ENCODE data around the gene NOC2L. TPM values are rescaled to one million over a fixed set of nuclear protein-coding genes. Genes with fewer than 3 reads are reported as not detected.

Gene NOC2L
- total RNA-seq, 2 donors from 2014 or later = 29.5 to 38.8 TPM

DNA sequence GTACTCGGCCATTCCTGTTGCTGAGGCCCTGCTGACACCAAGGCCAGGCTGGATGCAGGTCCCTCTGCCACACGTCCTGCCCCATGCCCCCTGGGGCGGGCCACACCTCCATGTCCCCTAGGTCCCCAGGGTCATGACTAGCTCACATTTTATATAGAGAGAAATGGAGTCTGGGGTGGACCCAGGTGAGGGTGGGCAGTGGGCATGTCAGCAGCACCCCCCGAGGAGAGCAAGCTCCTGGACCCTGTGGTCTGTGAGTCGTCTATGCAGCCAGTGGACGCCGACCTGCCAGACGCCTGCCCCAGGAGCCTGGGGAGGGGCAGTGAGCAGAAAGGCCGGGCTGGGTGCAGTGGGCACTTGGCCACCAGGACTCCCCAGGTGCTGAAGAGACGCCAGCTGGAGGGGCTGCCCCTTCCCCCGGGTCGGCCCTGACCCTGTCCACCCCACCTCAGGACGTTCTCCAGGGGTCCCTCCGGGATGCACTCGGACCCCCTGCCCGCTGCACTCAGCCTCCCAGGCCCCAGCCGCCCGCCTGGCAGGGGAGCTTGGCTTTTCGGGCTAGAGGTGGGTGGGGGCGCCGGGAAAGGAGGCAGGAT, 19.4 kb downstream of the NOC2L start:
- peaks cover 0 to 22% of the 10 kb centered on the region in 2 donors for H3K27me3 ChIP-seq
- peaks cover 0 to 62% of the 10 kb centered on the region in 2 donors for H3K4me1 ChIP-seq
- H3K4me3 ChIP-seq = peak overlapping the region in 1 of 2 donors; percentile 49
- H3K9me3 ChIP-seq = no peaks in the 10 kb centered on the region
- TF ChIP-seq, protein P1, sequence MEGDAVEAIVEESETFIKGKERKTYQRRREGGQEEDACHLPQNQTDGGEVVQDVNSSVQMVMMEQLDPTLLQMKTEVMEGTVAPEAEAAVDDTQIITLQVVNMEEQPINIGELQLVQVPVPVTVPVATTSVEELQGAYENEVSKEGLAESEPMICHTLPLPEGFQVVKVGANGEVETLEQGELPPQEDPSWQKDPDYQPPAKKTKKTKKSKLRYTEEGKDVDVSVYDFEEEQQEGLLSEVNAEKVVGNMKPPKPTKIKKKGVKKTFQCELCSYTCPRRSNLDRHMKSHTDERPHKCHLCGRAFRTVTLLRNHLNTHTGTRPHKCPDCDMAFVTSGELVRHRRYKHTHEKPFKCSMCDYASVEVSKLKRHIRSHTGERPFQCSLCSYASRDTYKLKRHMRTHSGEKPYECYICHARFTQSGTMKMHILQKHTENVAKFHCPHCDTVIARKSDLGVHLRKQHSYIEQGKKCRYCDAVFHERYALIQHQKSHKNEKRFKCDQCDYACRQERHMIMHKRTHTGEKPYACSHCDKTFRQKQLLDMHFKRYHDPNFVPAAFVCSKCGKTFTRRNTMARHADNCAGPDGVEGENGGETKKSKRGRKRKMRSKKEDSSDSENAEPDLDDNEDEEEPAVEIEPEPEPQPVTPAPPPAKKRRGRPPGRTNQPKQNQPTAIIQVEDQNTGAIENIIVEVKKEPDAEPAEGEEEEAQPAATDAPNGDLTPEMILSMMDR (IDR thresholded peaks at IDR 0.05) = no peak
- no peak overlapping the region for H3K27ac ChIP-seq
- H3K36me3 ChIP-seq = no peaks in the 10 kb centered on the region
- no peak for DNase-seq (ENCODE audit: low spot score)

DNA sequence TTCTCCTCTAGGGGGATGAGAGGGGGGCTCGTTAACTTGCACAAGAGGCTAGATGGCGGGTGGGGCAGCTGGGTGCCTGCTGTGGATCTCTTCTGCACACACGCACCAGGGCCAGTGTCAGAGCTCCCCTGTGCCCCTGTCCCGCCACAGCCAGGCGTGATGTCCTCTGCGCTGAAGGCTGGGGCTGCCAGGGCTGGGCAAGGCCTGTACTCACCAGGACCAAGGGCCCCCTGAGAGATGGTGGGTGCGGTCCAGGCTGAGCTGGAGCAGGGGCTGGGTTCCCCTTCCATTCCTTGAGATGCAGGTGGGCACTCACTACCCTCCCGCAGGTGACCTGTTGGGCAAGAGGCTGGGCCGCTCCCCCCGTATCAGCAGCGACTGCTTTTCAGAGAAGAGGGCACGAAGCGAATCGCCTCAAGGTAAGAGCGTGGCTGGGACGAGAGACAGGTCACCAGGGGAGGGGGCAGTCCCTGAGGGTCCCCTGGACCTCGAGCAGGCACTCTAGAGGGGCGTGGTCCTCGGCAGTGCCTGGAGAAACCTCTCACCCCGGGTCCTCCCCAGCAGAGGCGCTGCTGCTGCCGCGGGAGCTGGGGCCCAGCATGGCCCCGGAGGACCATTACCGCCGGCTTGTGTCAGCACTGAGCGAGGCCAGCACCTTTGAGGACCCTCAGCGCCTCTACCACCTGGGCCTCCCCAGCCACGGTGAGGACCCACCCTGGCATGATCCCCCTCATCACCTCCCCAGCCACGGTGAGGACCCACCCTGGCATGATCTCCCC, 20.2 kb downstream of the NOC2L start:
- H3K9me3 ChIP-seq = no peaks in the 10 kb centered on the region
- peaks cover 0 to 22% of the 10 kb centered on the region in 2 donors for H3K27me3 ChIP-seq
- H3K4me1 ChIP-seq = peaks cover 0 to 58% of the 10 kb centered on the region in 2 donors
- H3K4me3 ChIP-seq = no peak overlapping the region
- H3K36me3 ChIP-seq = no peaks in the 10 kb centered on the region
- DNase-seq (ENCODE audit: low spot score) = no peak
- TF ChIP-seq, protein P1 (IDR thresholded peaks at IDR 0.05) = no peak
- no peak overlapping the region for H3K27ac ChIP-seq

DNA sequence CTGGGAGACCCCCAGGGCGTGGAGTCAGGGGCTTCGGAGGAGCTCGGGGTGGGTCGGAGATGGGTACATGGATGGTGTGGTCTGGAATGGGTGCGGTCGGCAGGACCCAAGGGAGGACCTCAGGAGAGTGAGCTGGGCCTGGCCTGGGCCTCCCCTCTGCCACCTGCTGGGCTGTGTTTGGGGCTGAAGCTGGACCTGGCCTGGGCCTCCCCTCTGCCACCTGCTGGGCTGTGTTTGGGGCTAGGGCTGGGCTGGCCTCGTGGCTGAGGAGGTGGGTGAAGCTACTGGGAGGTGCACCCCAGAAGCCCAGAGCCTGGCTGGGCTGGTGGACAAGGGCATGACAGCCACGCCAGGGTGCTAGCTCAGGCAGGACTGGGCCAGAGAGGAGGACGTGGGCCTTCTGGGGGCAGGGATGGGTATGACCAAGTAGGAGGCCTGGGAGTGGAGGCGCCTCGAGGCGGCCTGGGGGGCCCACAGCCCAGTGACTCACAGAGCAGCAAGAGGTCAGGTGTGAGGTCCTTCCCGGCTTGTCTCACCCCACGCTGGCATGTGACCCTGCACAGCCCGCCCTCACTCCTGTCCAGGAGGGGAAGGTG, 20.9 kb downstream of the NOC2L start:
- Histone ChIP-seq H3K36me3 (no peaks in the 10 kb centered on the region), H3K4me1 (peaks cover 0 to 51% of the 10 kb centered on the region in 2 donors), H3K27me3 (peaks cover 0 to 22% of the 10 kb centered on the region in 2 donors), H3K4me3 (no peak overlapping the region), H3K27ac (no peak overlapping the region), H3K9me3 (no peaks in the 10 kb centered on the region)
- DNase-seq (ENCODE audit: low spot score) = no peak
- TF ChIP-seq, protein P1 (IDR thresholded peaks at IDR 0.05) = peak in 1 of 2 donors; percentile 50

DNA sequence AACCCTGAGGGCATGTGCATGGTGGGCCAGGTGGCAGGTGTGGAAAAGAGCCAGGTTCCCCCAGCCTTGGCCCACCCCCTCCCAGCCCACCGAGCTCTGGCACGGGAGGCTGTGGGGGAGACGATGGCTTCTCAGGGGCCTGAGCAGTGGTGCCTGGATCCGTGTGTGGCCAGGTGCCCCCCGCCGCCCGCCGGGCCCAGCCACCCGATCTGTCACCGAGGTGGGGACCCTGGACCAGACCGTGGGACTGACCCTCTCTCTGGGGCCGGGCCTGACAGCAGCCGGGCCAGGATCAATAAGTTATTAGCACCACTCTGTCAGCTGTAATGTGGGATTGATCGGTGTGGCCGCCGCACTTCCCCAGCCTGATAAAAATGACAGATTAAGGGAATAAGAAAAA, 21.5 kb downstream of the NOC2L start:
- TF ChIP-seq, protein P1 (IDR thresholded peaks at IDR 0.05) = no peak
- H3K4me1 ChIP-seq = peaks cover 0 to 44% of the 10 kb centered on the region in 2 donors
- H3K4me3 ChIP-seq = no peak overlapping the region
- no peak overlapping the region for H3K27ac ChIP-seq
- no peaks in the 10 kb centered on the region for H3K36me3 ChIP-seq
- no peak for DNase-seq (ENCODE audit: low spot score)
- no peaks in the 10 kb centered on the region for H3K9me3 ChIP-seq
- H3K27me3 ChIP-seq = peaks cover 0 to 18% of the 10 kb centered on the region in 2 donors

DNA sequence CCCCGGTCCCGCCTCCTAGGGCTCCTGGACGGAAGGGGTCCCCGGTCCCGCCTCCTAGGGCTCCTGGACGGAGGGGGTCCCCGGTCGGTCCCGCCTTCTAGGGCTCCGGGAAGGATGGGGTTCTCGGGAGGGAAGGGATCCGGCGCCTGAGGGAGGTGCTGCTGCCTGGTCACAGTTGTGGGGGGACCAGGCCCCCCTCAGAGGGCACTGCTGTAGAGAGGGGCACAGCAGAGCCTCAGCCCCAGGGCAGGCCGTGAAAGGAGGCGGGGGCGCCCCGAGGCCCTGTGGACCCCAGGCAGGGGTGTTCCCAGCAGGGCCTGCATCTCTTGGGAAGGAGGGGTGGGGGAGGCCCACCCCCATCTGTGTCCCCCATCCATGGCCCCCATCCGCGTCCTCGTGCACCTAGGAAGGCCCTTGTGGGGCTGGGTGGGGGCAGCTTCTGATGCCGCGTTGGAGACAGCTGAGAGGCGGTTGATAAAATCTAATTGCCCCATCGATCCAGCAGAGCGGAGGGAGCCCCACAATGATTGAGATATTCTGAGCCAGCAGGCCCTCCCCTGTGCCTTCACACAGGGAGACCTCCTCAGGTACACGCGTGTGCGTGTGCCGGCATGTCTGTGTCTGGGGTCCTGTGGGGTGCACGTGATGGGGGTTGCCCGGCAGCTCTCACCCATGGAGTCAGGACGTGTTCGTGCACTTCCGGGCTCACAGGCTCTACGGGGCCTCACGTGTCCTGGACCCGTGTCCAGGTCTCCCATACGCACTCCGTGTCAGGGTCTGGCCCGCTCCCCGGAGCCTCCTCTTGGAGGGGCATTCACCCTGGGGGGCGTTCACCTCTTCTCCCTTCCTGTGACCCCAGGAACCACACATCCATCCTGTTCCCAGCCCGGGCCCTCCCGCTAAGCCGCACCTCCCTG, 22.4 kb downstream of the NOC2L start:
- TF ChIP-seq, protein P1 (IDR thresholded peaks at IDR 0.05) = no peak
- H3K9me3 ChIP-seq = no peaks in the 10 kb centered on the region
- DNase-seq (ENCODE audit: low spot score) = no peak
- H3K36me3 ChIP-seq = no peaks in the 10 kb centered on the region
- peaks cover 0 to 9% of the 10 kb centered on the region in 2 donors for H3K27me3 ChIP-seq
- H3K4me3 ChIP-seq = no peak overlapping the region
- peaks cover 0 to 35% of the 10 kb centered on the region in 2 donors for H3K4me1 ChIP-seq
- H3K27ac ChIP-seq = no peak overlapping the region

All from right atrium auricular region (tissue), 2 donors.